Gastrocnemius medialis (tissue), 4 donors: ENCODE results near the gene S100A16. TPM values are rescaled to one million over a fixed set of nuclear protein-coding genes. Genes with fewer than 3 reads are reported as not detected.

Experiments used
- ATAC-seq, 2 donors: fragments of 150-250 bp; one replicate each; pipeline ENCODE4 v1.9.1; 2016
- DNase-seq, 2 donors: peaks; one replicate each; pipeline ENCODE4 v3.0.0-alpha.2; 2019
- H3K27ac ChIP-seq, 4 donors: fragments of 200-600 bp; sonication (generic); 1 replicate in 1 of 4; 2 replicates in 3 of 4; pipeline ENCODE4 v1.5.1; 2016 to 2018; ENCODE audit warnings: mild to moderate bottlenecking in 2 of 4, moderate library complexity in 1 of 4
- H3K27me3 ChIP-seq, 3 donors: fragments of 200-600 bp; sonication (generic) in 2 of 3; 1 replicate in 1 of 3; 2 replicates in 2 of 3; pipeline versions ENCODE4 v1.5.1 to v1.6.0; 2016 to 2019; ENCODE audit warnings: mild to moderate bottlenecking in 1 of 3, moderate library complexity in 1 of 3
- H3K36me3 ChIP-seq, 2 donors: fragments of 200-600 bp; sonication (generic) in 1 of 2; one replicate each; pipeline ENCODE4 v1.5.1; 2017 to 2018
- H3K4me1 ChIP-seq, 2 donors: fragments of 200-600 bp; sonication (generic) in 1 of 2; one replicate each; pipeline ENCODE4 v1.5.1; 2016 to 2017; ENCODE audit warnings: mild to moderate bottlenecking in 2 of 2
- H3K4me3 ChIP-seq, 4 donors: fragments of 200-600 bp; sonication (generic) in 3 of 4; 1 replicate in 1 of 4; 2 replicates in 3 of 4; pipeline ENCODE4 v1.5.1; 2016 to 2019; ENCODE audit warnings: mild to moderate bottlenecking in 2 of 4
- H3K9me3 ChIP-seq, 3 donors: fragments of 200-600 bp; sonication (generic) in 2 of 3; 1 replicate in 1 of 3; 2 replicates in 2 of 3; pipeline ENCODE4 v1.5.1; 2016 to 2019
- CTCF ChIP-seq, 5 experiments: fragments of 450-650 bp in 3 of 5; fragments of 200-600 bp in 2 of 5; sonication (generic) in 2 of 5; IDR thresholded peaks in 4 of 5; conservative IDR thresholded peaks in 1 of 5; 1 replicate in 4 of 5; 2 replicates in 1 of 5; pipeline ENCODE4 v1.5.1; 2016 to 2019; ENCODE audit warnings: antibody characterized with exemption in 5 of 5, mild to moderate bottlenecking in 3 of 5, moderate library complexity in 3 of 5
- POLR2A ChIP-seq, 2 donors: fragments of 450-650 bp; IDR thresholded peaks; one replicate each; pipeline ENCODE4 v1.6.1; 2017; ENCODE audit warnings: antibody characterized with exemption in 2 of 2, mild to moderate bottlenecking in 2 of 2, moderate library complexity in 2 of 2
- in situ Hi-C, 4 donors: fragments of 200-750 bp; cut with MboI; loops; one replicate each; pipeline versions ENCODE4 v1.15.0 to v1.8.0; 2017; ENCODE audit warnings: low sequenced_read_pairs in 4 of 4
- intact Hi-C: fragments of 100-400 bp; cut with DNase I; formaldehyde crosslinking; loops from one replicate; pipeline ENCODE4 v1.15.1; 2023; ENCODE audit warnings: low total_unique reads
- total RNA-seq, 4 donors: library from RNA; depleted of rRNA; stranded (reverse); fragments of >200 nt; gene quantifications; one replicate each; pipeline versions ENCODE4 v1.1.0 to v1.2.3, GENCODE V29; 2016

The S100A16 gene
- total RNA-seq, 4 donors from 2014 or later: 21.5 to 52.1 (median 40.7) TPM

DNA sequence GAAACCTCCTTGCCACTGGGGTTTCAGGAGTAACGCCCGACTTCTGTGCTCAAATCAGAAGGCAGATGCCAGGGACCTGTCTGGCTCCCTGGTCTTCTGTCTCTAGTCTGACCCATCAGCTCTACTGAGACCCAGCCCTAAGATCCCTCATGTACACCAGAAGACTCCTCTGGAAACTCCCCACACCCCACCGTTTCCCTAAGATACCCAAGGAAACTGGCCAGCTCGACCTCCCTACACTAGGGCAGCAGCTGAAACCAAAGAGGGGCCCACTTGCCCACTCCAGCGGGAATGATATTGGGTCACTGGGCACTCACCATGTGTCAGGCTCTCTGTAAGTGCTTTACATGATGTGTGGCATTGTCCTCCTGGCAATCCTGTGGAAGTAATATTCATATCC is 469 bp upstream of the S100A16 start:
- no peaks in the 10 kb centered on the region for H3K9me3 ChIP-seq
- H3K27me3 ChIP-seq: no peaks in the 10 kb centered on the region
- H3K4me1 ChIP-seq: peaks cover 21 to 29% of the 10 kb centered on the region in 2 donors
- H3K4me3 ChIP-seq: peak overlapping the region in 3 of 4 donors; percentile 56 to 65 (median 58)
- in situ Hi-C loops (no loop called here), intact Hi-C loops (loop anchor here (5.0 kb wide), 1 partner anchor 784 kb away; no protein-coding TSS in a partner anchor)
- DNase-seq (no peak), ATAC-seq (no peak)
- no peak for TF ChIP-seq POLR2A (IDR thresholded peaks at IDR 0.05)
- TF ChIP-seq CTCF (IDR thresholded peaks at IDR 0.05 in 4 of 5, conservative IDR thresholded peaks at IDR 0.05 in 1 of 5): no peak
- peak overlapping the region; percentile 82 to 88 (median 84) for H3K27ac ChIP-seq
- peaks cover 0 to 2% of the 10 kb centered on the region in 2 donors for H3K36me3 ChIP-seq

GRCh38 chr1:153612111-153612754 is 704 bp downstream of the S100A16 start:
- intact Hi-C loops: loop anchor here (5.0 kb wide), 1 partner anchor 785 kb away; no protein-coding TSS in a partner anchor
- no peaks in the 10 kb centered on the region for H3K27me3 ChIP-seq
- peak overlapping the region; percentile 56 to 66 (median 62) for H3K4me3 ChIP-seq
- ATAC-seq: peak; percentile 1 to 7
- H3K36me3 ChIP-seq: peaks cover 0 to 5% of the 10 kb centered on the region in 2 donors
- H3K27ac ChIP-seq: peak overlapping the region; percentile 82 to 88 (median 84)
- peaks cover 22 to 25% of the 10 kb centered on the region in 2 donors for H3K4me1 ChIP-seq
- TF ChIP-seq CTCF (IDR thresholded peaks at IDR 0.05 in 4 of 5, conservative IDR thresholded peaks at IDR 0.05 in 1 of 5): no peak
- no peak for TF ChIP-seq POLR2A (IDR thresholded peaks at IDR 0.05)
- no peaks in the 10 kb centered on the region for H3K9me3 ChIP-seq
- DNase-seq: peak in 1 of 2 donors; percentile 15
- in situ Hi-C loops: no loop called here

DNA sequence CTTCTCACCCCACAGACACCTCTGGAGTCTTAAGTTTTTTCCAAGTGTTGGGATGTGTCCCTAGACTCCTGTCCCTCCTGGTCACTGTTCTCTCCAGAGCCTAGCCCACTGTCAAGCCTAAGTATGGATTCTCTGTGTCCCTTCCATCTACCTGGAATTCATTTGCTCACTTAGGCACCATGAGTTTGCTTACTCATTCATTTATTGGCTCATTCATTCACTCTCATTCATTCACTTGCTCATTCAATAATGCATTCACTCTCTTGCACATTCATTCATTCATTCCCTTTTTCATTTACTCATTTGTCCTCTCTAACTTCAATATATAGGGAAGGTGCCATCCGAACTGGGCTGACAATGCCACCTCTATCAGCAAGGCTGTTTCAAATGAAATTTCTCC is 1.6 kb downstream of the S100A16 start:
- Histone ChIP-seq H3K4me3 (peak overlapping the region in 1 of 4 donors; percentile 65), H3K27me3 (no peaks in the 10 kb centered on the region), H3K36me3 (peaks cover 0 to 14% of the 10 kb centered on the region in 2 donors), H3K27ac (peak overlapping the region; percentile 82 to 88 (median 84)), H3K9me3 (no peaks in the 10 kb centered on the region), H3K4me1 (peaks cover 21 to 25% of the 10 kb centered on the region in 2 donors)
- intact Hi-C loops (loop anchor here (5.0 kb wide), 1 partner anchor 786 kb away; no protein-coding TSS in a partner anchor), in situ Hi-C loops (no loop called here)
- no peak for DNase-seq
- TF ChIP-seq CTCF (IDR thresholded peaks at IDR 0.05 in 4 of 5, conservative IDR thresholded peaks at IDR 0.05 in 1 of 5): no peak
- TF ChIP-seq POLR2A (IDR thresholded peaks at IDR 0.05): no peak
- ATAC-seq: no peak

GRCh38 chr1:153610811-153611301 is 2.1 kb downstream of the S100A16 start:
- no peak for ATAC-seq
- Histone ChIP-seq H3K9me3 (no peaks in the 10 kb centered on the region), H3K27me3 (no peaks in the 10 kb centered on the region), H3K27ac (peak overlapping the region; percentile 82 to 88 (median 84)), H3K4me1 (peaks cover 21 to 25% of the 10 kb centered on the region in 2 donors), H3K36me3 (peaks cover 0 to 14% of the 10 kb centered on the region in 2 donors), H3K4me3 (no peak overlapping the region)
- no peak for TF ChIP-seq POLR2A (IDR thresholded peaks at IDR 0.05)
- TF ChIP-seq CTCF (IDR thresholded peaks at IDR 0.05 in 4 of 5, conservative IDR thresholded peaks at IDR 0.05 in 1 of 5): no peak
- in situ Hi-C loops: no loop called here
- intact Hi-C loops: loop anchor here (5.0 kb wide), 1 partner anchor 786 kb away; no protein-coding TSS in a partner anchor
- DNase-seq: no peak
